Adrenal gland (tissue), 19 donors: ENCODE results near the gene FAM43A. TPM values are rescaled to one million over a fixed set of nuclear protein-coding genes. Genes with fewer than 3 reads are reported as not detected.

Experiments
- DNase-seq, 7 donors: peaks; one replicate each; pipeline ENCODE4 v3.0.0-alpha.2; 2019 to 2020
- H3K27ac ChIP-seq, 5 donors: fragments of 200-600 bp; sonication (generic) in 4 of 5; 1 replicate in 3 of 5; 2 replicates in 2 of 5; pipeline versions ENCODE4 v1.5.1 to v1.8.0; 2016 to 2020; ENCODE audit warnings: mild to moderate bottlenecking in 1 of 5
- H3K27me3 ChIP-seq: fragments of 200-600 bp; 2 replicates; pipeline ENCODE4 v1.8.0; 2021
- H3K36me3 ChIP-seq, 2 donors: fragments of 200-600 bp; replicated peaks in 1 of 2; 1 replicate in 1 of 2; 2 replicates in 1 of 2; pipeline versions ENCODE4 v1.5.1 to v1.8.0; 2018 to 2022
- H3K4me1 ChIP-seq, 2 donors: fragments of 200-600 bp; replicated peaks in 1 of 2; 1 replicate in 1 of 2; 2 replicates in 1 of 2; pipeline versions ENCODE4 v1.5.1 to v1.8.0; 2018 to 2021
- H3K4me3 ChIP-seq, 4 donors: fragments of 200-600 bp; sonication (generic) in 3 of 4; one replicate each; pipeline ENCODE4 v1.5.1; 2016 to 2018
- H3K9me3 ChIP-seq, 3 donors: fragments of 200-600 bp; sonication (generic) in 1 of 3; replicated peaks in 1 of 3; 1 replicate in 2 of 3; 2 replicates in 1 of 3; pipeline versions ENCODE4 v1.5.1 to v1.8.0; 2016 to 2021
- CTCF ChIP-seq, 6 experiments: fragments of 450-650 bp in 4 of 6; fragments of 200-600 bp in 2 of 6; sonication (generic) in 1 of 6; IDR thresholded peaks; 1 replicate in 5 of 6; 2 replicates in 1 of 6; pipeline versions ENCODE4 v1.5.1 to v1.8.0; 2016 to 2021; ENCODE audit warnings: antibody characterized with exemption in 6 of 6, mild to moderate bottlenecking in 2 of 6, moderate library complexity in 1 of 6
- POLR2A ChIP-seq, 2 donors: fragments of 450-650 bp; IDR thresholded peaks; one replicate each; pipeline ENCODE4 v1.6.1; 2017; ENCODE audit warnings: antibody characterized with exemption in 2 of 2, mild to moderate bottlenecking in 2 of 2, moderate library complexity in 1 of 2
- WGBS, 4 donors: extraction: QIAGEN DNeasy Blood & Tissue Kit in 2 of 4; methylation state at CpG; one replicate each; pipeline versions ENCODE4 v1.1.5 to v1.1.7; 2013 to 2017; 5-methylcytosine and 5-hydroxymethylcytosine counted together
- intact Hi-C, 2 donors: fragments of 100-400 bp; cut with DNase I; formaldehyde crosslinking; loops; one replicate each; pipeline versions ENCODE4 v1.14.1 to v1.15.0; 2022 to 2023
- long read RNA-seq, 10 donors: library from polyadenylated mRNA in 3 of 10; unstranded in 2 of 10; stranded (forward) in 1 of 10; transcript quantifications; one replicate each; pipeline ENCODE4 v2.0.0 and lab custom pipeline, GENCODE V29; 2021 to 2026
- polyA plus RNA-seq, 3 donors: library from polyadenylated mRNA; stranded (reverse); fragments of 200-250 nt in 2 of 3; fragments of 350-450 nt in 1 of 3; fragmentation: Illumina TruSeq in 1 of 3; extraction: RNeasy Lipid Tissue Mini Kit (QIAGEN cat#74804) in 1 of 3; gene quantifications; one replicate each; pipeline ENCODE4 v1.2.3, GENCODE V29; 2013 to 2014
- total RNA-seq, 9 donors: library from RNA; depleted of rRNA in 4 of 9; stranded (reverse); fragments of >200 nt in 4 of 9; fragments of 120-200 nt in 1 of 9; fragmentation: NEBNext Ultra II Directional in 1 of 9; extraction: Animal tissue kit (Norgen Biotek cat#: 25700) in 1 of 9; gene quantifications; one replicate each; pipeline versions ENCODE4 v1.1.0 to v1.2.4, GENCODE V29; 2013 to 2023
- donor health status: healthy with polysubstance abuse.
- donor health status: Bipolar disorder and iron deficiency.
- donor health status: DM: yes; HTN: yes; CAD: no.
- donor health status: DM: no; HTN: no; CAD: no.
- donor health status: DM: no; HTN: no; CAD: no.
- donor health status: DM: yes; HTN: yes; CAD: no.

Gene FAM43A
- total RNA-seq (10 to 100 TPM in 4 of 9 donors, 1 to 10 TPM in 5; 2.1 to 18.7 (median 7.9) TPM), polyA plus RNA-seq (1 to 10 TPM in 2 of 3 donors, under 1 TPM in 1; 0.99 to 8.3 (median 6.4) TPM)
- long read RNA-seq, donor 1, transcript FAM43A-201 (1 exons, 2,494 nt) = major isoform, 8 of 8 reads
- long read RNA-seq, donor 1, partial matches to known transcripts = 0 of 8 reads
- long read RNA-seq, donor 1, other reads (novel, unspliced or antisense) = 0 of 8 reads
- long read RNA-seq, donor 2, transcript FAM43A-201 (1 exons, 2,494 nt) = major isoform, 8 of 8 reads
- long read RNA-seq, donor 2, partial matches to known transcripts = 0 of 8 reads
- long read RNA-seq, donor 2, other reads (novel, unspliced or antisense) = 0 of 8 reads
- long read RNA-seq, donor 3, partial matches to known transcripts = 0 of 2 reads
- long read RNA-seq, donor 3, other reads (novel, unspliced or antisense) = 0 of 2 reads
- long read RNA-seq, donor 4 = 0 reads
- long read RNA-seq, donor 5, transcript FAM43A-201 (1 exons, 2,494 nt) = major isoform, 16 of 16 reads
- long read RNA-seq, donor 5, partial matches to known transcripts = 0 of 16 reads
- long read RNA-seq, donor 5, other reads (novel, unspliced or antisense) = 0 of 16 reads
- long read RNA-seq, donor 6, partial matches to known transcripts = 0 of 2 reads
- long read RNA-seq, donor 6, other reads (novel, unspliced or antisense) = 0 of 2 reads
- long read RNA-seq, donor 7, transcript FAM43A-201 (1 exons, 2,494 nt) = major isoform, 6 of 6 reads
- long read RNA-seq, donor 7, partial matches to known transcripts = 0 of 6 reads
- long read RNA-seq, donor 7, other reads (novel, unspliced or antisense) = 0 of 6 reads
- long read RNA-seq, donor 8, transcript FAM43A-201 (1 exons, 2,494 nt) = major isoform, 8 of 8 reads
- long read RNA-seq, donor 8, partial matches to known transcripts = 0 of 8 reads
- long read RNA-seq, donor 8, other reads (novel, unspliced or antisense) = 0 of 8 reads
- long read RNA-seq, donor 9, partial matches to known transcripts = 0 of 4 reads
- long read RNA-seq, donor 9, other reads (novel, unspliced or antisense) = 0 of 4 reads
- long read RNA-seq, donor 10, transcript FAM43A-201 (1 exons, 2,494 nt) = major isoform, 9 of 9 reads
- long read RNA-seq, donor 10, partial matches to known transcripts = 0 of 9 reads
- long read RNA-seq, donor 10, other reads (novel, unspliced or antisense) = 0 of 9 reads

GRCh38 chr3:194685718-194686413, at the start of gene FAM43A:
TSS of gene FAM43A (plus strand) at chr3:194685883. CDS start at chr3:194686827, 944 bp downstream.
- Histone ChIP-seq H3K4me1 (peaks cover 19 to 35% of the 10 kb centered on the region in 2 donors), H3K4me3 (peak within 1 kb of the TSS in 2 of 4 donors; percentile 49 to 62), H3K27ac (peak within 1 kb of the TSS in 4 of 5 donors; percentile 45 to 92 (median 67)), H3K27me3 (peaks cover 10% of the 10 kb centered on the region), H3K36me3 (no peaks in the 10 kb centered on the region), H3K9me3 (no peaks in the 10 kb centered on the region)
- intact Hi-C loops = loop anchor here (5.0 to 10.0 kb wide), 2 partner anchors 421 to 839 kb away; no protein-coding TSS in a partner anchor
- WGBS, 4 donors = 0 to 1% (median 0%) methylated on average over 6 to 70 of the region's 70 CpGs
- DNase-seq = peak; percentile 88 to 96 (median 91)
- peak; percentile 98 for TF ChIP-seq POLR2A (IDR thresholded peaks at IDR 0.05)
- TF ChIP-seq CTCF (IDR thresholded peaks at IDR 0.05) = peak in 2 of 6 experiments; percentile 11 to 13

- Histone ChIP-seq H3K27ac (no peak overlapping the region), H3K36me3 (peaks cover 0 to 23% of the 10 kb centered on the region in 2 donors), H3K27me3 (no peaks in the 10 kb centered on the region), H3K4me1 (no peaks in the 10 kb centered on the region), H3K4me3 (no peak overlapping the region), H3K9me3 (no peaks in the 10 kb centered on the region)
- TF ChIP-seq POLR2A (IDR thresholded peaks at IDR 0.05) (no peak), CTCF (IDR thresholded peaks at IDR 0.05) (no peak)
- intact Hi-C loops = no loop called here
- DNase-seq = peak in 1 of 7 donors; percentile 30
- 68 to 79% (median 77%) methylated on average over 3 of the region's 3 CpGs for WGBS, 4 donors
Measured at GRCh38 chr3:194637066-194637465, 48.6 kb upstream of the FAM43A start.

GRCh38 chr3:194637541-194638400, 47.9 kb upstream of the FAM43A start:
- intact Hi-C loops = no loop called here
- no peak overlapping the region for H3K4me3 ChIP-seq
- H3K27me3 ChIP-seq = no peaks in the 10 kb centered on the region
- H3K36me3 ChIP-seq = peaks cover 0 to 26% of the 10 kb centered on the region in 2 donors
- 85 to 88% (median 87%) methylated on average over 20 to 22 of the region's 22 CpGs for WGBS, 4 donors
- TF ChIP-seq CTCF (IDR thresholded peaks at IDR 0.05) (no peak), POLR2A (IDR thresholded peaks at IDR 0.05) (no peak)
- no peak overlapping the region for H3K27ac ChIP-seq
- H3K4me1 ChIP-seq = no peaks in the 10 kb centered on the region
- H3K9me3 ChIP-seq = no peaks in the 10 kb centered on the region
- peak in 2 of 7 donors; percentile 3 to 45 for DNase-seq
